22Rv1 (cell line): Measurements from ENCODE around the gene IKZF3.

Experiments
- H3K27ac ChIP-seq: fragments of 450-650 bp; 2 replicates; pipeline ENCODE4 v1.5.1; 2017
- CTCF ChIP-seq: fragments of 450-650 bp; IDR thresholded peaks from 2 replicates; pipeline ENCODE4 v1.5.1; 2017; ENCODE audit warnings: mild to moderate bottlenecking
- ZFX ChIP-seq: fragments of 450-650 bp; IDR thresholded peaks from 2 replicates; pipeline ENCODE4 v1.6.1; 2017; ENCODE audit warnings: antibody characterized with exemption, borderline replicate concordance

Gene IKZF3

GRCh38 chr17:39813631-39814030, 50.5 kb downstream of the IKZF3 start:
- H3K27ac ChIP-seq = no peak overlapping the region
- TF ChIP-seq ZFX (no peak), CTCF (no peak)

GRCh38 chr17:39812466-39812865, 51.6 kb downstream of the IKZF3 start:
- peak overlapping the region; percentile 44; the same call in 1 of the 2 replicates for H3K27ac ChIP-seq
- no peak for TF ChIP-seq CTCF

GRCh38 chr17:39810939-39811728, 53.0 kb downstream of the IKZF3 start:
- H3K27ac ChIP-seq = no peak overlapping the region

GRCh38 chr17:39809221-39809620, 54.9 kb downstream of the IKZF3 start:
- no peak for TF ChIP-seq ZFX
- TF ChIP-seq CTCF = no peak
- H3K27ac ChIP-seq = no peak overlapping the region

More at GRCh38 chr17:39810939-39811728, 53.0 kb downstream of the IKZF3 start:
- TF ChIP-seq ZFX (no peak), CTCF (no peak)

GRCh38 chr17:39808409-39808997, 55.6 kb downstream of the IKZF3 start:
- no peak for TF ChIP-seq CTCF
- no peak for TF ChIP-seq ZFX
- no peak overlapping the region for H3K27ac ChIP-seq

GRCh38 chr17:39804839-39805238, 59.3 kb downstream of the IKZF3 start:
- no peak overlapping the region for H3K27ac ChIP-seq
- TF ChIP-seq CTCF (no peak), ZFX (no peak)

GRCh38 chr17:39801055-39801454, 63.1 kb downstream of the IKZF3 start:
- H3K27ac ChIP-seq = no peak overlapping the region
- TF ChIP-seq CTCF = no peak
- no peak for TF ChIP-seq ZFX
